Measurements from ENCODE around the gene MAP7D2. TPM values are rescaled to one million over a fixed set of nuclear protein-coding genes. Genes with fewer than 3 reads are reported as not detected.

The MAP7D2 gene
- total and polyA plus RNA-seq, 7 donors: 0.07 to 1.2 (median 0.46) TPM; not detected in 1

DNA sequence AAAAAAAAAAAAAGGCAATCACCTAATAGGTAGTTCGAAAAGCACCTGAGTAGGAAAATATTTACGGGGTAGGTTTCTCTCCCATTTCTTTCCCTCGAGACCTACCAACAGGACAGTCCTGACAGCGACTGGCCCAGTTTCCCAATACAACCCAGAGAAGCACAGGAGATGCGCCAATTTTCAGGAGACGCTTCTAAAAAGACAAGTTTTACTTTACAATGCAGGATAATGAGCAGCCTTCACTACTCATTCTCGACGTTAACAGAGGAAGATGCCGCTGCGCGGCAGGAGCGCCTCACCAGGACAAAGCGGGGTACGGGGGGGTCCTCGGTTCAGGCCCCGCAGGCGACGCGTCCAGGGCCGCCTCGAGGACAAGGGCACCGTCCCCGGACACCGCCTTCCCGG lies 126.6 kb downstream of the MAP7D2 start:
- Histone ChIP-seq H3K27me3 (ENCODE audit: insufficient read depth in 3 of 3, low read length in 2 of 3) (peaks cover 0 to 8% (median 0%) of the 10 kb centered on the region in 3 donors), H3K36me3 (ENCODE audit: insufficient read depth in 1 of 2, low read depth in 1 of 2) (no peaks in the 10 kb centered on the region), H3K9me3 (no peaks in the 10 kb centered on the region), H3K27ac (peak overlapping the region; percentile 83), H3K4me1 (no peaks in the 10 kb centered on the region), H3K4me3 (peak overlapping the region; percentile 87)
- DNase-seq (no peak), ATAC-seq (peak in 1 of 4 donors; percentile 8)
- TF ChIP-seq, protein P1, sequence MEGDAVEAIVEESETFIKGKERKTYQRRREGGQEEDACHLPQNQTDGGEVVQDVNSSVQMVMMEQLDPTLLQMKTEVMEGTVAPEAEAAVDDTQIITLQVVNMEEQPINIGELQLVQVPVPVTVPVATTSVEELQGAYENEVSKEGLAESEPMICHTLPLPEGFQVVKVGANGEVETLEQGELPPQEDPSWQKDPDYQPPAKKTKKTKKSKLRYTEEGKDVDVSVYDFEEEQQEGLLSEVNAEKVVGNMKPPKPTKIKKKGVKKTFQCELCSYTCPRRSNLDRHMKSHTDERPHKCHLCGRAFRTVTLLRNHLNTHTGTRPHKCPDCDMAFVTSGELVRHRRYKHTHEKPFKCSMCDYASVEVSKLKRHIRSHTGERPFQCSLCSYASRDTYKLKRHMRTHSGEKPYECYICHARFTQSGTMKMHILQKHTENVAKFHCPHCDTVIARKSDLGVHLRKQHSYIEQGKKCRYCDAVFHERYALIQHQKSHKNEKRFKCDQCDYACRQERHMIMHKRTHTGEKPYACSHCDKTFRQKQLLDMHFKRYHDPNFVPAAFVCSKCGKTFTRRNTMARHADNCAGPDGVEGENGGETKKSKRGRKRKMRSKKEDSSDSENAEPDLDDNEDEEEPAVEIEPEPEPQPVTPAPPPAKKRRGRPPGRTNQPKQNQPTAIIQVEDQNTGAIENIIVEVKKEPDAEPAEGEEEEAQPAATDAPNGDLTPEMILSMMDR (IDR thresholded peaks at IDR 0.05): no peak
- intact Hi-C loops (cut with DNase I): loop anchor here in 1 of 2 donors (5.0 kb wide), 1 partner anchor 83 kb away; no protein-coding TSS in a partner anchor
- 1 to 21% (median 2%) methylated on average over 20 to 25 of the region's 25 CpGs for WGBS, 3 donors

GRCh38 chrX:19987856-19988255 lies 128.9 kb downstream of the MAP7D2 start:
- no peaks in the 10 kb centered on the region for H3K9me3 ChIP-seq
- ATAC-seq (peak in 3 of 4 donors; percentile 36 to 53 (median 49)), DNase-seq (no peak)
- no peaks in the 10 kb centered on the region for H3K36me3 ChIP-seq (ENCODE audit: insufficient read depth in 1 of 2, low read depth in 1 of 2)
- TF ChIP-seq, protein P1 (IDR thresholded peaks at IDR 0.05): peak; percentile 23
- no peaks in the 10 kb centered on the region for H3K4me1 ChIP-seq
- peaks cover 0 to 8% (median 0%) of the 10 kb centered on the region in 3 donors for H3K27me3 ChIP-seq (ENCODE audit: insufficient read depth in 3 of 3, low read length in 2 of 3)
- intact Hi-C loops (cut with DNase I): no loop called here
- H3K27ac ChIP-seq: peak overlapping the region; percentile 63
- H3K4me3 ChIP-seq: no peak overlapping the region
- 41 to 70% (median 56%) methylated on average over 5 of the region's 5 CpGs for WGBS, 3 donors

DNA sequence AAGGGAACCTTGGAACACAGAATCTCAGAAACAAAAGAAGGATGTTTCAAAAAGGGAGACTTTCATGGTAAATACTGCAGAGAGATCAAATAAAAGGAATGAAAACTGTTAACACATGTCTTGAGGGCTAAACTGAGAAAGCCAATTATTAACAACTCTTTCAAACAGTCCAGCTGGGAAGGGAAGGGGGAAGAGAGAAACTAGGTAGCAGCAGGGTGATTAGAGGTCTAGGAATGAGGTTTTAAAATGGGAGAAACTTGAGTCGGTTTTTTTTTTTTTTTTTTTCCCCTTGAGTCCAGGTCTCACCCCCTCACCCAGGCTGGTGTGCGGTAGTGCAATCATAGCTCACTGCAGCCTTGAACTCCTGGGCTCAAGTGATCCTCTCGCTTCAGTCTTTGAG lies 130.2 kb downstream of the MAP7D2 start:
- Histone ChIP-seq H3K36me3 (ENCODE audit: insufficient read depth in 1 of 2, low read depth in 1 of 2) (no peaks in the 10 kb centered on the region), H3K27me3 (ENCODE audit: insufficient read depth in 3 of 3, low read length in 2 of 3) (peaks cover 0 to 8% (median 0%) of the 10 kb centered on the region in 3 donors), H3K27ac (no peak overlapping the region), H3K9me3 (no peaks in the 10 kb centered on the region), H3K4me3 (no peak overlapping the region), H3K4me1 (peaks cover under 1% of the 10 kb centered on the region)
- no peak for ATAC-seq
- TF ChIP-seq, protein P1 (IDR thresholded peaks at IDR 0.05): no peak
- WGBS, 3 donors: 65 to 83% (median 67%) methylated on average over 3 of the region's 3 CpGs
- no peak for DNase-seq
- intact Hi-C loops (cut with DNase I): no loop called here

DNA sequence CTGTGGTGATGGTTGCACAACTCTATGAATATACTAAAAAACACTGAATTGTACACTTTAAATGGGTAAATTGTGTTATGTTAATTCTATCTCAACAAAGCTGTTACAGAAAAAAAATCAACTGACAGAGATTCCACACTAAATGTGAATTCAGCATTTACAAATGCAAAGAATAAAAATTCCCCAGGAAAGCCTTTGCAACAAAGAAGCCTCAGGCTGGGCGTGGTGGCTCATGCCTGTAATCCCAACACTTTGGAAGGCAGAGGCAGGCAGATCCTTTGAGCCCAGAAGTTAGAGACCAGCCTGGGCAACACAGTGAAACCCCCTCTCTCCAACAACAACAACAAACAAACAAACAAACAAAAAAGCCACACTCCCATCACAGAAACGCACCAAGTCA lies 134.8 kb downstream of the MAP7D2 start:
- no peaks in the 10 kb centered on the region for H3K9me3 ChIP-seq
- H3K27me3 ChIP-seq (ENCODE audit: insufficient read depth in 3 of 3, low read length in 2 of 3): peaks cover 0 to 3% (median 0%) of the 10 kb centered on the region in 3 donors
- WGBS, 3 donors: 44 to 93% (median 86%) methylated on average over 2 of the region's 2 CpGs
- no peak overlapping the region for H3K27ac ChIP-seq
- ATAC-seq: no peak
- H3K36me3 ChIP-seq (ENCODE audit: insufficient read depth in 1 of 2, low read depth in 1 of 2): no peaks in the 10 kb centered on the region
- no peak for DNase-seq
- intact Hi-C loops (cut with DNase I): no loop called here
- H3K4me3 ChIP-seq: no peak overlapping the region
- TF ChIP-seq, protein P1 (IDR thresholded peaks at IDR 0.05): no peak
- H3K4me1 ChIP-seq: peaks cover 6% of the 10 kb centered on the region

DNA sequence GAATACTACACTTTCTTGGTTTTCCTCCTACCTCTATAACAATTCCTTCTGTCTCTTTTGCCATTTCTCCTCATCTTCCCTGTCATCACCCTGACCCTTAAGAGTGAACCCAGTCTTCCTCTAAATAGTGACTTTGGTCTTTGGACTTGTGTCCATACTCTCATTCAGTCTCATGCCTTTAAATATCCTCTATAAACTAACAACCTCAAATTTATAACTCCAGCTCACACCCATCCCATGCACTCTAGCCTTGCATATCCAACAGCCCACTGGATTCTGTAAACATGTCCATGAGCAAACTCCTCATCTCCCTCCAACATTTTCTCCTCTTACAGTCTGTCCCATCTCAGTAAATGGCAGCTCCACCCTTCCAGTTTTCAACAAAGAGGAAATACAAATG lies 140.9 kb downstream of the MAP7D2 start:
- ATAC-seq: no peak
- Histone ChIP-seq H3K9me3 (no peaks in the 10 kb centered on the region), H3K27ac (no peak overlapping the region), H3K4me3 (no peak overlapping the region), H3K36me3 (ENCODE audit: insufficient read depth in 1 of 2, low read depth in 1 of 2) (no peaks in the 10 kb centered on the region), H3K27me3 (ENCODE audit: insufficient read depth in 3 of 3, low read length in 2 of 3) (peaks cover 0 to 8% (median 0%) of the 10 kb centered on the region in 3 donors), H3K4me1 (no peaks in the 10 kb centered on the region)
- DNase-seq: no peak
- intact Hi-C loops (cut with DNase I): no loop called here
- TF ChIP-seq, protein P1 (IDR thresholded peaks at IDR 0.05): no peak
